Esophagus squamous epithelium (tissue), 4 donors: ENCODE results near the gene ITGB7.

Experiments used
- CTCF ChIP-seq, 6 experiments: fragments of 450-650 bp in 4 of 6; fragments of 200-600 bp in 2 of 6; sonication (generic) in 2 of 6; IDR thresholded peaks; one replicate each; pipeline ENCODE4 v1.5.1; 2016 to 2019; ENCODE audit warnings: antibody characterized with exemption in 6 of 6, mild to moderate bottlenecking in 4 of 6, moderate library complexity in 4 of 6
- POLR2A ChIP-seq, 4 donors: fragments of 450-650 bp; IDR thresholded peaks; one replicate each; pipeline ENCODE4 v1.6.1; 2017; ENCODE audit warnings: antibody characterized with exemption in 4 of 4, mild to moderate bottlenecking in 4 of 4, moderate library complexity in 3 of 4

- TF ChIP-seq CTCF (IDR thresholded peaks at IDR 0.05) (no peak), POLR2A (IDR thresholded peaks at IDR 0.05) (no peak)
These were observed 1.2 kb downstream of the ITGB7 start for GRCh38 chr12:53205747-53206419.
